K562 (cell line): Measurements from ENCODE around the gene PGBD1. TPM values are rescaled to one million over a fixed set of nuclear protein-coding genes. Genes with fewer than 3 reads are reported as not detected.

Experiments
- CGGBP1 ChIP-seq: fragments of 250-450 bp; sonication (Bioruptor Pico); IDR thresholded peaks from 2 replicates; pipeline ENCODE4 v1.9.0; 2021; ENCODE audit warnings: mild to moderate bottlenecking
- COPS2 ChIP-seq: fragments of 450-650 bp; conservative IDR thresholded peaks from 2 replicates; pipeline ENCODE4 v1.6.1; 2016; ENCODE audit warnings: mild to moderate bottlenecking, moderate library complexity
- CSDE1 ChIP-seq, 2 experiments: fragments of 450-650 bp; IDR thresholded peaks; 2 replicates each; pipeline ENCODE4 v1.6.1; 2016; ENCODE audit warnings: mild to moderate bottlenecking in 1 of 2
- ILF3 ChIP-seq: fragments of 450-650 bp; IDR thresholded peaks from 2 replicates; pipeline ENCODE4 v1.6.1; 2018; ENCODE audit warnings: antibody characterized with exemption, mild to moderate bottlenecking, moderate library complexity, borderline replicate concordance
- LARP7 ChIP-seq: fragments of 450-650 bp; IDR thresholded peaks from 2 replicates; pipeline ENCODE4 v1.6.1; 2016
- MECOM ChIP-seq: fragments of 250-450 bp; sonication (Bioruptor Pico); IDR thresholded peaks from 2 replicates; pipeline ENCODE4 v1.8.0; 2022; ENCODE audit warnings: inconsistent platforms
- NR2C1 ChIP-seq, 2 experiments: fragments of 450-650 bp; IDR thresholded peaks; 2 replicates each; pipeline ENCODE4 v1.6.1; 2017; ENCODE audit warnings: mild to moderate bottlenecking in 2 of 2, antibody characterized with exemption in 1 of 2, inconsistent platforms in 1 of 2, missing compliant biosample characterization in 1 of 2, missing genetic modification characterization in 1 of 2
- NR2C2 ChIP-seq, 2 experiments: fragments of 200-800 bp in 1 of 2; sonication (Bioruptor generic) in 1 of 2; sonication (generic) in 1 of 2; formaldehyde crosslinking in 1 of 2; IDR thresholded peaks; 2 replicates each; pipeline versions ENCODE4 v1.6.1 to v1.8.0; 2016 to 2022; ENCODE audit warnings: mild to moderate bottlenecking in 1 of 2, missing compliant biosample characterization in 1 of 2, missing genetic modification characterization in 1 of 2, missing genetic modification reagents in 1 of 2
- POLR2H ChIP-seq: IDR thresholded peaks from 2 replicates; pipeline ENCODE4 v1.6.1; 2016; ENCODE audit warnings: missing genetic modification characterization, low read depth, mild to moderate bottlenecking, control low read depth, missing compliant biosample characterization, moderate library complexity
- TRIM24 ChIP-seq, 2 experiments: fragments of 450-650 bp; IDR thresholded peaks; 2 replicates each; pipeline ENCODE4 v1.6.1; 2016
- TSC22D4 ChIP-seq: fragments of 450-650 bp; IDR thresholded peaks from 2 replicates; pipeline ENCODE4 v1.6.1; 2016; ENCODE audit warnings: missing genetic modification characterization, missing biosample characterization, control low read depth
- ZKSCAN3 ChIP-seq: fragments of 250-450 bp; sonication (Bioruptor Pico); IDR thresholded peaks from 2 replicates; pipeline ENCODE4 v1.4.0; 2020
- ZNF232 ChIP-seq: sonication (generic); formaldehyde crosslinking; IDR thresholded peaks from 2 replicates; pipeline ENCODE4 v1.8.0; 2022; ENCODE audit warnings: mild to moderate bottlenecking, missing genetic modification reagents
- ZNF274 ChIP-seq: IDR thresholded peaks from 2 replicates; pipeline ENCODE4 v1.6.1; 2011; ENCODE audit warnings: low read depth, mild to moderate bottlenecking, low read length, moderate library complexity, borderline replicate concordance
- ZNF318 ChIP-seq, 2 experiments: fragments of 450-650 bp; IDR thresholded peaks; 2 replicates each; pipeline ENCODE4 v1.6.1; 2016; ENCODE audit warnings: mild to moderate bottlenecking in 2 of 2, borderline replicate concordance in 1 of 2, low read depth in 1 of 2, moderate library complexity in 1 of 2
- ZNF639 ChIP-seq, 2 experiments: fragments of 200-800 bp in 1 of 2; sonication (Bioruptor generic) in 1 of 2; sonication (generic) in 1 of 2; formaldehyde crosslinking in 1 of 2; IDR thresholded peaks in 1 of 2; conservative IDR thresholded peaks in 1 of 2; 2 replicates each; pipeline versions ENCODE4 v1.5.0 to v1.6.1; 2016 to 2020; ENCODE audit warnings: missing compliant biosample characterization in 1 of 2, missing genetic modification characterization in 1 of 2, missing genetic modification reagents in 1 of 2
- ZNF778 ChIP-seq: fragments of 450-650 bp; formaldehyde crosslinking; IDR thresholded peaks from 2 replicates; pipeline ENCODE4 v1.4.0; 2020; ENCODE audit warnings: mild to moderate bottlenecking, moderate library complexity
- polyA plus RNA-seq, 8 experiments: library from polyadenylated mRNA; depleted of rRNA in 4 of 8; stranded (reverse) in 5 of 8; unstranded in 3 of 8; fragments of >200 nt; fragmentation: Nextera tagmentation in 2 of 8; fragmentation: Illumina TruSeq in 1 of 8; extraction: Ambion mirVana in 2 of 8; extraction: Trizol in 1 of 8; gene quantifications; 2 replicates each; pipeline versions ENCODE4 v1.2.1 to v1.2.3, GENCODE V29; 2011 to 2014; ENCODE audit warnings: inconsistent platforms in 1 of 8, missing spikeins in 1 of 8
- total RNA-seq, 7 experiments: library from RNA; depleted of rRNA in 6 of 7; stranded (reverse); fragments of >200 nt in 6 of 7; fragmentation: Illumina TruSeq in 2 of 7; extraction: Trizol in 2 of 7; gene quantifications; 2 replicates each; pipeline versions ENCODE4 v1.2.1 to v1.2.3, GENCODE V29; 2011 to 2021; ENCODE audit warnings: low replicate concordance in 1 of 7

The PGBD1 gene
- total and polyA plus RNA-seq, 9 of the 15 experiments (the other 6 are each of a cell fraction or from before 2014, with no cell fraction given), result 3.3 to 9.0 (median 7.3) TPM

GRCh38 chr6:28280595-28281287 lies 631 bp upstream of the PGBD1 start (continued):
- 0 out of 4 replicates have a peak, but pooled peaks of 1 of the 2 experiments have one; percentile 21 for TF ChIP-seq ZNF318 (IDR thresholded peaks at IDR 0.05; ENCODE audit: borderline replicate concordance in 1 of 2, low read depth in 1 of 2)
- no peak for TF ChIP-seq NR2C2 (CRISPR knock-in tag; IDR thresholded peaks at IDR 0.05)
- TF ChIP-seq NR2C2 (tag; IDR thresholded peaks at IDR 0.05), result no peak
- TF ChIP-seq NR2C1 (IDR thresholded peaks at IDR 0.05), result 0 out of 2 replicates have a peak, but pooled peaks have one; percentile 17
- no peak for TF ChIP-seq NR2C1 (tag; IDR thresholded peaks at IDR 0.05)
- TF ChIP-seq COPS2, result no peak
- no peak for TF ChIP-seq CGGBP1 (CRISPR knock-in tag)
- TF ChIP-seq ILF3, result 0 out of 2 replicates have a peak, but pooled peaks have one; percentile 45
- 0 out of 4 replicates have a peak, but pooled peaks of 1 of the 2 experiments have one; percentile 46 for TF ChIP-seq CSDE1 (IDR thresholded peaks at IDR 0.05)
- no peak for TF ChIP-seq TSC22D4
- TF ChIP-seq TRIM24 (IDR thresholded peaks at IDR 0.05), result no peak
- TF ChIP-seq ZKSCAN3 (CRISPR knock-in tag), result no peak
- TF ChIP-seq LARP7, result no peak
- TF ChIP-seq ZNF778, result no peak
- no peak for TF ChIP-seq ZNF639 (CRISPR knock-in tag; conservative IDR thresholded peaks at IDR 0.05 in 1 of 2, IDR thresholded peaks at IDR 0.05 in 1 of 2)
- TF ChIP-seq ZNF274, result no peak
- TF ChIP-seq POLR2H (tag), result 0 out of 2 replicates have a peak, but pooled peaks have one; percentile 32
- TF ChIP-seq ZNF232 (CRISPR knock-in tag), result no peak
- 0 out of 2 replicates have a peak, but pooled peaks have one; percentile 20 for TF ChIP-seq MECOM
